Measurements from ENCODE around the gene STARD10.

Gene STARD10

GRCh38 chr11:72768581-72768980, 25.3 kb downstream of the STARD10 start:
- H3K27me3 ChIP-seq (replicated peaks; ENCODE audit: control insufficient read depth, insufficient read depth, low read length) = no peaks in the 10 kb centered on the region
- no peaks in the 10 kb centered on the region; the same call in 1 of the 2 replicates for H3K36me3 ChIP-seq (ENCODE audit: control insufficient read depth, insufficient read depth, low read length)
- no peak overlapping the region for H3K4me3 ChIP-seq (replicated peaks; ENCODE audit: low read depth, low read length)
- DNase-seq (ENCODE audit: extremely low read depth, insufficient read length) = no peak
- TF ChIP-seq CTCF (IDR thresholded peaks at IDR 0.05; ENCODE audit: insufficient read depth, low read length, poor library complexity, severe bottlenecking) = no peak

GRCh38 chr11:72767203-72768062, 26.4 kb downstream of the STARD10 start:
- no peak for DNase-seq (ENCODE audit: extremely low read depth, insufficient read length)
- no peak for TF ChIP-seq CTCF (IDR thresholded peaks at IDR 0.05; ENCODE audit: insufficient read depth, low read length, poor library complexity, severe bottlenecking)
- no peaks in the 10 kb centered on the region for H3K27me3 ChIP-seq (replicated peaks; ENCODE audit: control insufficient read depth, insufficient read depth, low read length)
- no peak overlapping the region for H3K4me3 ChIP-seq (replicated peaks; ENCODE audit: low read depth, low read length)
- no peaks in the 10 kb centered on the region for H3K36me3 ChIP-seq (ENCODE audit: control insufficient read depth, insufficient read depth, low read length)

GRCh38 chr11:72766152-72766902, 27.5 kb downstream of the STARD10 start:
- Histone ChIP-seq H3K27me3 (replicated peaks; ENCODE audit: control insufficient read depth, insufficient read depth, low read length) (no peaks in the 10 kb centered on the region), H3K36me3 (ENCODE audit: control insufficient read depth, insufficient read depth, low read length) (no peaks in the 10 kb centered on the region), H3K4me3 (replicated peaks; ENCODE audit: low read depth, low read length) (no peak overlapping the region)
- TF ChIP-seq CTCF (IDR thresholded peaks at IDR 0.05; ENCODE audit: insufficient read depth, low read length, poor library complexity, severe bottlenecking) = no peak
- DNase-seq (ENCODE audit: extremely low read depth, insufficient read length) = no peak

- DNase-seq (ENCODE audit: extremely low read depth, insufficient read length) = no peak
- no peak overlapping the region for H3K4me3 ChIP-seq (replicated peaks; ENCODE audit: low read depth, low read length)
- no peak for TF ChIP-seq CTCF (IDR thresholded peaks at IDR 0.05; ENCODE audit: insufficient read depth, low read length, poor library complexity, severe bottlenecking)
- no peaks in the 10 kb centered on the region for H3K36me3 ChIP-seq (ENCODE audit: control insufficient read depth, insufficient read depth, low read length)
- no peaks in the 10 kb centered on the region for H3K27me3 ChIP-seq (replicated peaks; ENCODE audit: control insufficient read depth, insufficient read depth, low read length)
Measured at GRCh38 chr11:72764503-72764902, 29.3 kb downstream of the STARD10 start.

- TF ChIP-seq CTCF (IDR thresholded peaks at IDR 0.05; ENCODE audit: insufficient read depth, low read length, poor library complexity, severe bottlenecking) = no peak
- Histone ChIP-seq H3K36me3 (ENCODE audit: control insufficient read depth, insufficient read depth, low read length) (no peaks in the 10 kb centered on the region), H3K27me3 (replicated peaks; ENCODE audit: control insufficient read depth, insufficient read depth, low read length) (no peaks in the 10 kb centered on the region), H3K4me3 (replicated peaks; ENCODE audit: low read depth, low read length) (no peak overlapping the region)
- no peak for DNase-seq (ENCODE audit: extremely low read depth, insufficient read length)
Measured at GRCh38 chr11:72763823-72764222, 30.0 kb downstream of the STARD10 start.

Data from GM06990 (cell line).